GM19099 (cell line): ENCODE results near the gene HAT1.

Source experiments
- POLR2A ChIP-seq: IDR thresholded peaks from 3 replicates; pipeline ENCODE4 v1.6.1; 2011; ENCODE audit warnings: low read depth; ENCODE audit not compliant: insufficient read length; ENCODE audit errors: extremely low read depth

HAT1 gene

DNA sequence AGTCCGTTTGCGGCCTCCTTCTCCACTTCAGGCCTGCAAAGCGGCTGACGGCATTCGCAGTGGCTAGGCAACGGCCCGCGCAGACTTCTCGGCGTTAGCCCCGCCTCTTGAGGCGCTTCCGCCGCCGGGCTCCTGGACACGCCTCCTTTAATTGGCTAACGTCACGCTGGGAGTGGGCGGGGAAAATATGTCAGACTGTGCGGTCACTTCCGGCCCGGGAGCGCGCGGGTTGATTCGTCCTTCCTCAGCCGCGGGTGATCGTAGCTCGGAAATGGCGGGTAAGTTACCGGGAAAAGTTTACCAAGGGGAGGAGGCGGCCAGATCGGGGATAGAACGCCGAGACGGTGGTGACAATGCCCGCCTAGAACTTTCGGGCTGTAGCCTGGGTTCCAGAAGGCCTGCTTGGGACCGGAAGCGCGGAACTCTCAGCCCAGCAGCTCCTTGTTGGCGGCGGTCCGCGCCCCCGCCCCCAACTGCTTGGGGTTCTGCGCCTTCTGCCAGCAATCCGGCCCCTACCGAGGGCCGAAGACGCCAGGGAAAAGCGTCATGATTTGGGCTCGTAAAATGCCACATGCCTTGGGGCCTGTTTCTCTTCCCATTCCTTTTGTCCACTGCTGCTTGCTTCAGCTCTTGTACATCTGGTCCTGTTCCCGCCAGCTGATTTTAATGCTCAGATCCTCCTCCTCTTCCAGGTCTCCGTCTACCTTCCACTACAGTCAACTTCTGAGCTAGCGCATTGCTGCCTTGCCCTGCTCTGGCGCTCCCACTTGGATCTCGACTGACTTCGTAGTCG lies at the start of gene HAT1:
TSS of gene HAT1 (plus strand) at position 232 of the 793 bp plus-strand sequence. CDS start at position 272, 40 bp downstream.
- peak; percentile 64 for TF ChIP-seq POLR2A

GRCh38 chr2:171874517-171874916 lies 47.7 kb upstream of the HAT1 start:
- no peak for TF ChIP-seq POLR2A

GRCh38 chr2:171874963-171875362 lies 47.3 kb upstream of the HAT1 start:
- no peak for TF ChIP-seq POLR2A

- TF ChIP-seq POLR2A: no peak
Observed at GRCh38 chr2:171878481-171878993, 43.7 kb upstream of the HAT1 start.

DNA sequence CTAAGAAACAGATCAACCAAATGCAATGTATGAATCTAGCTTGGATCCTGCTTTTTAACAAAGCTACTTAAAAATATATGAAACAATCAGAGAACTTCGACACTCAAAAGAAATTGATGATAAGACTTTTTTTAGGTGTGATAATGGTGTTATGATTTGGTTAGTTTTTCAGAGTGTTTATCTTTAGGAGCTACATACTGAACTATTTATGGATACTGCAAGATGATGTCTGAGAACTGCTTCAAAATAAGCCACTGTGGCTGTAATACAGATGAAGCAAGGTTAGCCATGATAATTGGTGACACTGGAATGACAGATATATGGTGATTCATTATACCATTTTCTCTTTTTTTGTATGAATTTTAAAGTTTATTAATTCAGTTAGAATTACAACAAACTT lies 42.4 kb upstream of the HAT1 start:
- TF ChIP-seq POLR2A: no peak

GRCh38 chr2:171880774-171881173 lies 41.5 kb upstream of the HAT1 start:
- TF ChIP-seq POLR2A: no peak

GRCh38 chr2:171882089-171882769 lies 40.0 kb upstream of the HAT1 start:
- no peak for TF ChIP-seq POLR2A

- TF ChIP-seq POLR2A: no peak
Observed at GRCh38 chr2:171883275-171883893, 38.9 kb upstream of the HAT1 start.

DNA sequence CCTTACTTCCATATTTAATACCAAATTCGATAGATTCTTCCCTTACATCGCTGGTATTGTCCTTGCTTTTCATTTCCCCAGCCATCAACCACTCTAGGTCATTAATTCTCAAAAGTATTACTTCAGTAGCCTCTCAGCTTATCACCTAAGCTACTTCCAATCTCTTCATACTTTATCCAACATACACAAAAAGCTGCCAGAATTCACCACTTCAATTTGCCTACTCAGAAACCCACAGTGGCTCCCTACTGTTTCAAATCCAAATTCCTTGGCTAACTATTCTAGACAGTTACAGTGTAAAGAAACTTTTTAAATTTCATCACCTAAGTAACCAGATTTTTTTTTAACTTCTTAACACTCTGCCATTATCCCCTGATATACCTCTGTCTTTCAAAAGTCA lies 32.9 kb upstream of the HAT1 start:
- no peak for TF ChIP-seq POLR2A

- TF ChIP-seq POLR2A: no peak
Observed at GRCh38 chr2:171889808-171890207, 32.5 kb upstream of the HAT1 start.

- TF ChIP-seq POLR2A: no peak
Observed at GRCh38 chr2:171893196-171893823, 29.0 kb upstream of the HAT1 start.

GRCh38 chr2:171893824-171894611 lies 28.2 kb upstream of the HAT1 start, which contains the start of gene SLC25A12:
Gene SLC25A12 (minus strand): TSS chr2:171894244. CDS start chr2:171894214, 30 bp downstream.
- peak; percentile 88 for TF ChIP-seq POLR2A

- no peak for TF ChIP-seq POLR2A
Observed at GRCh38 chr2:171894612-171894947, 27.7 kb upstream of the HAT1 start.

DNA sequence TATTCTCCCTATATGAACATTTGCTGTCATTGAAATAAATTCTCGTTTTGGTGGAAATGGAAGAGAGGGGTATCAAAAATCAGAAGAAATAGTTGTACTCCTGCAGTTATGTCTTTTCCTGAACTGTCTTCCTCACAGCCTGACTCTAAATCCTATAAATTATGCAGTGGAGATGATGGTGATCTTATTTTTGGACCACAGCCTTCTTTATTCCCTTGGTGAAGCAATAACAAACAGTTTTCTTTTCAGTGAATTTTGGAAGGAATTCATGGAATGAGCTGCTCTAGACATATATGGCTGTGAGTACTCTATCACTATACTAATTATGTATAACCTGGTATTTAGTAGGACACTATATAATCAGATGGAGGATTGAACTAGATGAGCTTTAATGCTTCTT lies 26.5 kb upstream of the HAT1 start:
- TF ChIP-seq POLR2A: no peak

DNA sequence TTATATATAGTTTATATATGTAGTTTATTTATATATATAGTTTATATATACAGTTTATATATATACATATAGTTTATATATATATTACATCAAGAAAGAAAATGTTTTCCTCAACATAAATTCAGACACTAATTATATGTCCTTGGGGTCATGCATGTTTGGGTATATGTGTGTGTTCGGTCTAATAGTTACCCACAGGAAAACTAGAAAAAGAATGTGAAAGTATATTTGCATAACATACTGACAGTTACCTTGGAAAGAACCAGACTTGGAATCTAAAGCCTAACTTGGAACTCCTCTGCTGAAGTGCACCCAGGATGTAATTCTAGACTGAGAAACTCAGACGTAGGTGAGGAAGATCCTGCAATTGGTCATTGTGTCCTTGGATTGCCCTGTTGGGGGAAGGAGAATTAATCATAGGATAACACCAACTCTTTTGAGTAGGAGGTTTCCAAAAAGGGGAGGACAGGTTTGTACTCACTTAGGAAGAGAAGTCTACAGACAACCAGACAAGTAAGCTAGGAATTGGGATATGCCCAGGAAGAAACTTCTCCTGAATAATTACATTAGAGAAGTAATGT lies 19.3 kb upstream of the HAT1 start:
- TF ChIP-seq POLR2A: no peak

- no peak for TF ChIP-seq POLR2A
Observed at GRCh38 chr2:171908235-171908634, 14.0 kb upstream of the HAT1 start.
